HepG2 (cell line): Measurements from ENCODE around the gene RSPRY1. TPM values are rescaled to one million over a fixed set of nuclear protein-coding genes. Genes with fewer than 3 reads are reported as not detected.
A peak's percentile ranks its signal among the peaks of the same experiment; 100 is the strongest.

Experiments used
- ATF2 ChIP-seq: sonication (generic); formaldehyde crosslinking; IDR thresholded peaks from 2 replicates; pipeline ENCODE4 v1.4.0; 2020; ENCODE audit warnings: missing genetic modification reagents
- BCL6 ChIP-seq: IDR thresholded peaks from 2 replicates; pipeline ENCODE4 v1.6.1; 2016; ENCODE audit warnings: missing genetic modification reagents, missing compliant biosample characterization
- ELF1 ChIP-seq: sonication (generic); formaldehyde crosslinking; IDR thresholded peaks from 2 replicates; pipeline ENCODE4 v1.4.0; 2020; ENCODE audit warnings: missing genetic modification reagents
- ERF ChIP-seq: IDR thresholded peaks from 2 replicates; pipeline ENCODE4 v1.6.1; 2018; ENCODE audit warnings: missing biosample characterization, missing genetic modification reagents
- FOXA1 ChIP-seq, 2 experiments: fragments of 450-650 bp in 1 of 2; sonication (generic) in 1 of 2; formaldehyde crosslinking in 1 of 2; IDR thresholded peaks; 2 replicates each; pipeline versions ENCODE4 v1.4.0 to v1.6.1; 2016 to 2020; ENCODE audit warnings: missing genetic modification reagents in 1 of 2
- FOXP1 ChIP-seq, 2 experiments: fragments of 450-650 bp in 1 of 2; IDR thresholded peaks; 2 replicates each; pipeline ENCODE4 v1.6.1; 2017 to 2018; ENCODE audit warnings: antibody characterized with exemption in 1 of 2
- GRHL1 ChIP-seq: sonication (generic); formaldehyde crosslinking; conservative IDR thresholded peaks from 2 replicates; pipeline ENCODE4 v1.8.0; 2022; ENCODE audit warnings: missing genetic modification reagents
- HHEX ChIP-seq: IDR thresholded peaks from 2 replicates; pipeline ENCODE4 v1.6.1; 2016; ENCODE audit warnings: control low read depth
- HMG20A ChIP-seq: IDR thresholded peaks from 2 replicates; pipeline ENCODE4 v1.6.1; 2016; ENCODE audit warnings: borderline replicate concordance
- HOXA5 ChIP-seq: sonication (generic); formaldehyde crosslinking; IDR thresholded peaks from 2 replicates; pipeline ENCODE4 v1.4.0; 2020; ENCODE audit warnings: missing genetic modification reagents
- PITX1 ChIP-seq: sonication (generic); formaldehyde crosslinking; IDR thresholded peaks from 2 replicates; pipeline ENCODE4 v1.5.1; 2020; ENCODE audit warnings: mild to moderate bottlenecking, missing genetic modification reagents
- RARA ChIP-seq: IDR thresholded peaks from 2 replicates; pipeline ENCODE4 v1.6.1; 2016; ENCODE audit warnings: missing genetic modification reagents, missing compliant biosample characterization
- RCOR2 ChIP-seq: IDR thresholded peaks from 2 replicates; pipeline ENCODE4 v1.6.1; 2016; ENCODE audit warnings: missing biosample characterization, missing genetic modification reagents
- SATB2 ChIP-seq: sonication (generic); formaldehyde crosslinking; IDR thresholded peaks from 2 replicates; pipeline ENCODE4 v1.5.0; 2020; ENCODE audit warnings: missing genetic modification reagents
- SRSF4 ChIP-seq: fragments of 200-400 bp; formaldehyde crosslinking; IDR thresholded peaks from one replicate; pipeline ENCODE4 v1.6.1; 2018; ENCODE audit warnings: mild to moderate bottlenecking, low read depth, low read length, moderate library complexity; ENCODE audit not compliant: poor library complexity, severe bottlenecking
- UBTF ChIP-seq: sonication (generic); formaldehyde crosslinking; IDR thresholded peaks from 2 replicates; pipeline ENCODE4 v1.4.0; 2020; ENCODE audit warnings: mild to moderate bottlenecking, missing genetic modification reagents
- ZNF501 ChIP-seq: sonication (generic); formaldehyde crosslinking; IDR thresholded peaks from 2 replicates; pipeline ENCODE4 v1.5.1; 2020; ENCODE audit warnings: mild to moderate bottlenecking, moderate library complexity, missing genetic modification reagents
- ZNF503 ChIP-seq: sonication (generic); formaldehyde crosslinking; IDR thresholded peaks from 2 replicates; pipeline ENCODE4 v1.4.0; 2020; ENCODE audit warnings: missing genetic modification reagents
- ZNF609 ChIP-seq: sonication (generic); formaldehyde crosslinking; IDR thresholded peaks from 2 replicates; pipeline ENCODE4 v1.4.0; 2020; ENCODE audit warnings: mild to moderate bottlenecking, missing genetic modification reagents, borderline replicate concordance
- polyA plus RNA-seq, 8 experiments: library from polyadenylated mRNA; depleted of rRNA in 3 of 8; stranded (reverse) in 7 of 8; unstranded in 1 of 8; fragments of >200 nt; fragmentation: Illumina TruSeq in 4 of 8; extraction: Trizol in 4 of 8; gene quantifications; 2 replicates each; pipeline versions ENCODE4 v1.2.1 to v1.2.3, GENCODE V29; 2011 to 2016; ENCODE audit warnings: low read depth in 4 of 8, missing spikeins in 1 of 8, mixed read lengths in 1 of 8; ENCODE audit not compliant: insufficient read depth in 1 of 8
- total RNA-seq, 5 experiments: library from RNA; depleted of rRNA; stranded (reverse); fragments of >200 nt; fragmentation: Illumina TruSeq; extraction: Trizol; gene quantifications; 2 replicates each; pipeline ENCODE4 v1.2.3, GENCODE V29; 2016; ENCODE audit warnings: low read depth in 1 of 5

RSPRY1 gene
- total and polyA plus RNA-seq, 2 of the 13 experiments (the other 11 are each of a cell fraction or from before 2014, with no cell fraction given): 53.4 to 61.0 TPM

GRCh38 chr16:57156351-57156703, 29.8 kb upstream of the RSPRY1 start (continued):
- peak; percentile 34; the same call in 1 of the 2 replicates for TF ChIP-seq ZNF609 (CRISPR knock-in tag)
- TF ChIP-seq ZNF501: no peak
- no peak for TF ChIP-seq SRSF4
- 0 out of 2 replicates have a peak, but pooled peaks have one; percentile 15 for TF ChIP-seq ELF1
- TF ChIP-seq ERF (CRISPR knock-in tag): peak; percentile 51; the same call in 1 of the 2 replicates
- no peak for TF ChIP-seq FOXA1 (IDR thresholded peaks at IDR 0.05)
- peak; percentile 74 for TF ChIP-seq FOXA1 (CRISPR knock-in tag; IDR thresholded peaks at IDR 0.05)
- no peak for TF ChIP-seq ATF2
- peak; percentile 79 for TF ChIP-seq RARA
- TF ChIP-seq UBTF: no peak
- no peak for TF ChIP-seq FOXP1 (IDR thresholded peaks at IDR 0.05)
- TF ChIP-seq FOXP1 (CRISPR knock-in tag; IDR thresholded peaks at IDR 0.05): peak; percentile 88
- TF ChIP-seq SATB2 (CRISPR knock-in tag): no peak
- TF ChIP-seq BCL6 (CRISPR knock-in tag): peak; percentile 92
- 0 out of 2 replicates have a peak, but pooled peaks have one; percentile 21 for TF ChIP-seq PITX1 (CRISPR knock-in tag)
- TF ChIP-seq ZNF503 (CRISPR knock-in tag): peak; percentile 55; the same call in 1 of the 2 replicates
- TF ChIP-seq HMG20A: peak; percentile 94
- TF ChIP-seq GRHL1 (CRISPR knock-in tag): no peak
- TF ChIP-seq HOXA5 (CRISPR knock-in tag): 0 out of 2 replicates have a peak, but pooled peaks have one; percentile 58
- peak; percentile 54; the same call in 1 of the 2 replicates for TF ChIP-seq RCOR2 (CRISPR knock-in tag)
- peak; percentile 77 for TF ChIP-seq HHEX
